ENCODE results near the gene GNAZ. TPM values are rescaled to one million over a fixed set of nuclear protein-coding genes. Genes with fewer than 3 reads are reported as not detected.
A peak's percentile ranks its signal among the peaks of the same experiment; 100 is the strongest.
"Not testable (repeated sequence)": the region's sequence is repeated elsewhere in the genome, so short reads cannot be mapped to it uniquely, and the experiment has no call there.

GNAZ gene
- total RNA-seq, 1 donor from 2014 or later, result 0.20 TPM

DNA sequence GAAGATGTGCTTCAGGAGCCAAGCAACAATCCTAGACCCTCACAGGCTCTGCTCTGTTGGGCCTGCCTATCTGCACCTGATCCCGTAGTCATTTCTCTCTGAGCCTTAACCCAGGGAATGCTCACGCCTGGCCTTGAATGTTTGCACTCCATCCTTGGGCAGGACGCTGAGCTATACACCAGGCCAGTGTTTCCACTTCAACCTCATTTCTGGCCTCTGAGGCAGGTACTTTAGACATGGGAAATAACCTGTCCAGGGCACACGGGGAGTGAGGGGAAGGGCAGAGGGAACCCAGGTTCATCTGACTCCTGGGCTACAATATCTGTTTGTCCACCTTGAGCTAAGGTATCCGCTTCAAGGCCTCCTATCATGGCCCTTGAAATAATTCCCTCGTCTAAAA lies 61.6 kb downstream of the GNAZ start:
- no peak for DNase-seq (ENCODE audit: low read depth in 2 of 2)

DNA sequence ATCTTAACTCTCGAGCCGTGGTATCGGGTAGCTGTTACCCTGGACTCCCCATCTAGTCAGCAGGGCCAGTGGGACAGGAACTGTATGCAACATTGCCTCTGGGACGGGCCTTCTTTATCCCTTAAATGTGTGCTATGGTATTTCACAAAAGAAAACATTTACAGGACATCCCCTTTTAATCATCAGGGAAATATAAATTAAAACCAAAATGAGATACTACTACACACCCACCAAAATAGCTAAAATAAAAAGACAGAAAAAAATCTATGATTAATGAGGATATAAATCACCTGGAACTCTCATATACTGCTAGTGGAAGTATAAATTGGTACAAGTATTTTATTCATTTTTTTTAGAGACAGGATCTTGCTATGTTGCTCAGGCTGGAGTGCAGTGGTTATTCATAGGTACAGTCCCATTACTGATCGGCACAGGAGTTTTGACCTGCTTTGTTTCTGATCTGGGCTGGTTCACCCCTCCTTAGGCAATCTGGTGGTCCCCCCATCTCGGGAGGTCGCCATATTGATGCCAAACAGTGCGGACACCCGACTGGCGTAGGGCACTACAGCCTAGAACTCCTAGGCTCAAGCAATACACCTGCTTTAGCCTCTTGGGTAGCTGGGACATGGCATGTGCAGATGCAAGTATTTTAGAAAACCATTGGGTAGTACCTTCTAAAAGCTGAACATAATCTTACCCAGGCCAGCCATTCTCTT lies 62.2 kb downstream of the GNAZ start:
- no peak for DNase-seq (ENCODE audit: low read depth in 2 of 2)

DNA sequence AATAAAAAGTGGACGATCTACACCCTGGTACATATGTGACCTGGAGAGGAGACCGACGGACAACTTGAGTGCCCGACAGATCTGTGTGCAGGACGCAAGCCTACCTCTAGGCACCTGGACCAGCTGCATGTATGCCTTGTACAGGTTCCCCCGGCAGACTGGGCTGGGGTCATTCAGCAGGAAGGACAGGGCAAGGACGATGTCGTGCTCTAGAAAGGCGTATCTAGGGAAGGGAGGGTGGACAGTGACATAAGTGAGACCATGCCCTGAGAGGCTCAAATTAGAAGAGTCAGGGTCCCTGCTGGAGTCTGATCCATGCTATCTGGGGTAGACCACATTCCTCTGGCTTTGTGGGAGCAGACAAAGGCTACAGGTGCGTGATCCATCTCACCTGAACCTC lies 63.6 kb downstream of the GNAZ start:
- no peak for DNase-seq (ENCODE audit: low read depth in 2 of 2)

DNA sequence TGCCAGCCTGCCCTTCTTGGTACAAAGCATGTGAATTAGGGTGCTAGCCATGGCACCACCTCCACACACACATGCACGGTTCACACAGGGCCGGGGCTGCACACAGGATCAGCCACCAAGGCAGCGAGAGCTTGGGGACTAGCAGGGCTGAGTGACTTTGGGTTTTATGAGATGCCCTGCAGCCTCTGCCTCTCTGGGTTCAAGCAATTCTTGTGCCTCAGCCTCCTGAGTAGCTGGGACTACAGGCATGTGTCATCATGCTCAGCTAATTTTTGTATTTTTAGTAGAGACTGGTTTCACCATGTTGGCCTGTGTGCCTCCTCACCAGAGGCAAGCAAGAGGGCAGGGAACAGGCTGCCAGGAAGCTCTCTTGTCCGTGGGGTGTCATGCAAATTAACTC lies 66.7 kb downstream of the GNAZ start:
- DNase-seq (ENCODE audit: low read depth in 2 of 2), result not testable (repeated sequence)

DNA sequence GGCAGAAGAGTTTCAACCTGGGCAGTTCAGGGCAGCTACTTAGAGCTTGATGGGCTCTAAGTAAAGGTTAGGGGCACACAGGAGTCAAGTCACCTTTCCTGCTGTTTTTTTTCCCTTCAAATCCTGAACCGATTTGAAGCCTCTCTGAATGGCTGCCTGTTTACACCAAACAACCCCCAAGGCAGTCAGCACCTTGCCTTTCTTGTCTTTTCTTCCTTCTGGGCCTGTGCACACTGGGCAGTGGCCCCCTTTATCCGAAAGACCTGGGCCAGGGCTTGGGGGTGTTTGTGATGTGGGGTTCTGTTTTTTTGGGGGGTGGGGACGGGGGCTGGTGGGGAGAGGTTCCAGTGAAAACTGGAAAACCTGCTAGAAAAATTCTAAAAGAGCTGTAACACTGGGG lies 67.1 kb downstream of the GNAZ start:
- DNase-seq (ENCODE audit: low read depth in 2 of 2), result no peak

DNA sequence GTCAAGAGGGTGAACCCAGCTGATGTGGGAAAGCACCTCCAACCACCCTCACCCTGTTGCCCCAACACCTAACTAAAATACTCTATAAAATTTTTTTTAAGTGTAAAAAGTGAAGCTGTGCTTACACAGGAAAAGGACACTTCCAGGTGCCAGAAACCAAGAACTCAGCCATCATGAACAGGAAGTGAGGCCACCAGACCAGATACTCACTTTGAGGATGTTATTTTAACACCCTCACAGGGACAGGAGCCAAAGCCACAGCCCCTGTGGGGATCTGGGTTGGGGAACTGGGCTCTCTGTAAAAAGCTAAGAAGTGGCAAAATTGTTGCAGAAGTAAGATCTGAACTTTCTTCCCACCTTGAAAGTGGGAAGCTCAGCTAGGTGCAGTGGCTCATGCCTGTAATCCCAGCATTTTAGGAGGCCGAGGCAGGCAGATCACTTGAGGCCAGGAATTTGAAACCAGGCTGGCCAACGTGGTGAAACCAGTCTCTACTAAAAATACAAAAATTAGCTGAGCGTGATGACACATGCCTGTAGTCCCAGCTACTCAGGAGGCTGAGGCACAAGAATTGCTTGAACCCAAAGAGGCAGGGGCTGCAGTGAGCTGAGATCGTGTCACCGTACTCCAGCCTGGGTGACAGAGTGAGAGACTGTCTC lies 67.7 kb downstream of the GNAZ start:
- peak in 1 of 2 donors; percentile 49 for DNase-seq (ENCODE audit: low read depth in 2 of 2)

DNA sequence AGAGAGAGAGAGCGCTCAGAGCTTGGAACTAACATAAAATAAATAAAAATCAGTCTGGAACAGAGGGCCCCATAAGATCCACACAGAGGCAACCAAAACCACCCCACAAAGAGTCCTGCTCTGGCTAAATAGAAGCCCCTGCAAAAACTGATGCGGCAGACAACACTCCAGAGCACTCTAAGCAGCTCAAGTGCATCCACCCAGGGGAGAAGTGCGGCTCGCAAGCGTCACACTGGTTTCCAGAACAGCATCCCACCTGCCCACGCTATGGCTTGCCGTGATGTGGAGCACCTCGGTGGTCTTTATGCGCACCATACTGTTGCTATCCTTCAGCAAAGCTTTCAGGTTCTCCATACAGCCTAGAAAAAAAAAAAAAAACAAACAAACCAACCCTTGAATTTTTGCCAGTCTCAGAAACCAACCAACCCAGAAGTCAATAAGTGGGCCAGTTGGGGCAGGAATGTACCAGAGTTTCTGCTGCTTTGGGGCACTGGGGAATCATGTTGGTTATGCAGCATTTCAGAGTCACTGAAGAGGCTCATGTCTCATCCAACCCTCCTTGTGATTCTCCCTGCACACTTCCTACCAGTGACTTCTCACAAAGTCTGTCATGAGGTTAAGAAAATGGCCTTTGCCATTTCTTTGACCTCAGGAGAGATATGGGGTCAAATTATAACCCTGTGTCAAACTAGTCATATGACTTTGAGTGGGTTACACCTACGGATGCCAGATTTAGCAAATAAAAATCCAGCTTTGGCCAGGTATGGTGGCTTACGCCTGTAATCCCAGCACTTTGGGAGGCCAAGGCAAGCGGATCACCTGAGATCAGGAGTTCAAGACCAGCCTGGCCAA lies 68.5 kb downstream of the GNAZ start:
- DNase-seq (ENCODE audit: low read depth in 2 of 2), result no peak

DNA sequence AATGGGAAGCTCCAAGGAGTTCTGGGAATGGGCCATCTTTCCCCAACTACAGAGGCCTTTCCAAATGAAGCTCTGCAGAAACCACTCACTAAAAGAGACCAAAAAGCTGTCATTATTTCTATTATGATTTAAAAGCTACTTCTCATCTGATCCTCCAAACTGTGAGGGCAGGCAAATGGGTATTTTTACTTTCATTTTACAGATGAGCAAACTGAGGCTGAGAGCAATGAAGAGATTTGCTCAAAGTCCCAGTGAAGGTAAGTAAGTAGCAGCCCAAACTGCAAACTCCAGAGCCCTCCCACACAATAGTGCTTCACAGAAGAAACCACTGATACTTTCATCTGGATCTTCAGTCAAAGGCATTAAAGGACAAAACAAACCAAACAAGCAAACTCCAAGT lies 70.1 kb downstream of the GNAZ start:
- no peak for DNase-seq (ENCODE audit: low read depth in 2 of 2)

DNA sequence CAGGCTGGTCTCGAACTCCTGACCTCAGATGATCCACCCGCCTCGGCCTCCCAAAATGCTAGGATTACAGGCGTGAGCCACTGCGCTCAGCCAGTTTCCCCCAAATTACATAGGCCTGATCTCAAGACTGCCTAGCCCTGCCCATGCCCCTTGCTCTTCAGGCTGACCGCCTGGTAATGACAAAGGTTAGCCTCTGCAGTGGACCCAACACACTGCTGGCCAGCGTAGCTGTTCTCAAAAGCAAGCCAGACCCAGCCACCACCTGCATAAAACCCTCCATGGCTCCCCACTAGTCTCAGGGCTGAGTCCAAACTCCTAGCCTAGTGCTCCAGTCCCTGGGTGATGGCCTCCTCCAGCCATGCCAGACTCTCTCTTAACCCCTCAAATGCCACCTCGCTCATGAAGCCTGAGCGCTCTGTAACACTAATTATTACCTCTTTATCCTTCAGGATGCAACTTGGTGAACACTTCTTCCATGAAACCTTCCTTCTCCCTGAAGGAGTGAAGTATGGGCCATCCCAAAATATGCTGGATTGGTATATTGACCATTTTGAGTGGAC lies 72.3 kb downstream of the GNAZ start:
- DNase-seq (ENCODE audit: low read depth in 2 of 2), result no peak

DNA sequence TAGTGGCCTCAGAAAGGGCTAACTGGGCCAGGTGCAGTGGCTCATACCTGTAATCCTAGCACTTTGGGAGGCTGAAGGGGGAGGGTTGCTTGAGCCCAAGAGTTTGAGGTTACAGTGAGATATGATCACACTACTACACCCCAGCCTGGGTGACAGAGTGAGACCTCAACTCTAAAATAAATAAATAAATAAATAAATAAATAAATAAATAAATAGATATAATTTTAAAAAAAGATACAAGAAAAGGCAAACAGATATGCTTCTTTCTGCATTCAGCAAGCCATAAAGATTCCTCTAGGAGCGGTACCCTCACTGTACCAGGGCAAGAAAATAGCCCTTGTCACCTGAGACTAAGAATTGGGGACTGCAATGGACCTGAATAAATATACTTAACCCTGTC lies 72.8 kb downstream of the GNAZ start:
- DNase-seq (ENCODE audit: low read depth in 2 of 2), result no peak

DNA sequence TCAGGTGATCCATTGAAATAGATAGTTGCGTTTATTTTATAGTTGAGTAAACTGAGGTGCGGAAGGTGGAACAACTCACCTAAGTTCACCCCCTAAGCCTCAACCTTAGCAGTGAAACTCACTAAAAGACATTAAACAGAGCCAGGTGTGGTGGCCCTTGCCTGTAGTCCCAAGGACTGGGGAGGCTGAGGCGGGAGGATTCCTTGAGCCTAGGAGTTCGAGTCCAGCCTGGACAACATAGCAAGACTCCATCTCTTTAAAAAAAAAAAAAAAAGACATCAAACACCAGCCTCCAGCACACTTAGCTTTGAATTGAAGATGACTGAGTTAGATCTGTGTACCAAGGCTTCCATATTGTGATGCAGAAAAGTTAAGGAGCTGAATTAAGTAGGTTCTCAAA lies 74.1 kb downstream of the GNAZ start:
- DNase-seq (ENCODE audit: low read depth in 2 of 2), result no peak

DNA sequence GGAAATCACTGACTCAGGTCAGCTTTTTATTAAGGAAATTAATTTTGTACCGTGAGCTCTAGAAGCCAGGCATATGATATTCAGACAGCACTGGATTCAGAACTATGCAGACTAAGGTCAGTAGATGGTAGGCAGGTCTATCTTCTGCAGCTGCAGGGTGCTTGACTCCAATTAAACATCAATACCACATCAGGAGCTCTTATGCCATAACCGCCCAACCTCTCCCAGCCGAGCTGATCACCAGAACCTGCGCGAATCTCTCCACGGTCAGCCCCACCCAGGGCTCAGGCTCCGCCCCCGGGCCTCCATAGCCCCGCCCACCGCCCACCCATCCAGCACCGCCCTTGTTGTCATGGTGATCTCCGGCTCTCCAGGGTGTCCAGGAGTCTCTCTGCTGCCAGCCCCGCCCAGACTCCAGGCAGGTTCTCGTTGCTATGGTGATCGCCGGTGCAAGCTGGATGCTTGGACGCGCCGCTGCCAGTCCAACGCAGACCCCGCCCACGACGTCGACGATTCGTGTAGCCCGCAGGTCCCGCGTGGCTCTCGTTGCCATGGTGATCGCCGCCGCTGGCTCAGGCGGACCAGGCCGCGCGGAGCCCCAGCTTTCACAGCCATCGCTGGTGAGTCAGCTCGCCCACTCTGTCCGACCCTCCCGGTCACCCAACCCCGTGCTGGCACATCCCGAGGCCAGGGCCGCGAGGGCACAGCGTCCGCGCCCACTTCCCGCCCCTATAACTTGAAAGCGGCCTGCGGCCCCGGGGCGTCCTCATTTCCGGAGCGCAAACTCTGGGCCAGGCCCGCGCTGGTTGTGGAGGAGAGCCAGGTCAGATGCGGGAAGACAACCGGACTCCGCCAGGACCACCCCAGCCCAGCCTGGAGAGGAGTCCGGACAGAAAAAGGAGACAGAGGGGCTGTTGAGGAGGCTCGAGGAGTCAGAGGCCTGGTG lies 74.9 kb downstream of the GNAZ start, which contains the start of gene RAB36:
RAB36 (plus strand) TSS at position 546 of the 946 bp plus-strand sequence. CDS start 1,140 bp downstream, outside the sequence.
- peak; percentile 97 to 99 for DNase-seq (ENCODE audit: low read depth in 2 of 2)

DNA sequence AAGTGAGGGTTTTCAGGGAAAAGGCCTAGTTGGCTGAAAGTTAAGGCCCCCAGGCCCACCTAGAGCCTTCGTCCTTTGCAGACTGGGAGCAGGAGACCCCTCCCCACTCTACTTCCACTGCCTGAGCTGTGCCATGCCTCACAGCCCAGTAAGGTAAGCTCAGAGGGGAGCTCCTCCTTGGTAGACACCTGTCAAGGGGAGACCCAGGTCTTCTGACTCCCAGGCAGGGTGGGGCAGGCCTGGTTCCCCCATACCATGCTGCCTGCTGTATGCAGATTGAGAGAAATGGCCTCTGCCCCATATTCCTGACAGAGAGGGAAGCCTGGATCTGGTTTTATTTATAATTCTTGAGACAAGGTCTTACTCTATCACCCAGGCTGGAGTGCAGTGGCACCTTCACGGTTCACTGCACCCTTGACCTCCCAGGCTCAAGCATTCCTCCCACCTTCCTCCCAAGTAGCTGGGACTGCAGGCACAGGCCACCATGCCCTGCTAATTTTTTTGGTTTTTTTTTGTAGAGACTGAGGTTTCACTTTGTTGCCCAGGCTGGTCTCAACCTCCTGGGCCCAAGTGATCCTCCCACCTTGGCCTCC lies 75.7 kb downstream of the GNAZ start:
- DNase-seq (ENCODE audit: low read depth in 2 of 2), result no peak

DNA sequence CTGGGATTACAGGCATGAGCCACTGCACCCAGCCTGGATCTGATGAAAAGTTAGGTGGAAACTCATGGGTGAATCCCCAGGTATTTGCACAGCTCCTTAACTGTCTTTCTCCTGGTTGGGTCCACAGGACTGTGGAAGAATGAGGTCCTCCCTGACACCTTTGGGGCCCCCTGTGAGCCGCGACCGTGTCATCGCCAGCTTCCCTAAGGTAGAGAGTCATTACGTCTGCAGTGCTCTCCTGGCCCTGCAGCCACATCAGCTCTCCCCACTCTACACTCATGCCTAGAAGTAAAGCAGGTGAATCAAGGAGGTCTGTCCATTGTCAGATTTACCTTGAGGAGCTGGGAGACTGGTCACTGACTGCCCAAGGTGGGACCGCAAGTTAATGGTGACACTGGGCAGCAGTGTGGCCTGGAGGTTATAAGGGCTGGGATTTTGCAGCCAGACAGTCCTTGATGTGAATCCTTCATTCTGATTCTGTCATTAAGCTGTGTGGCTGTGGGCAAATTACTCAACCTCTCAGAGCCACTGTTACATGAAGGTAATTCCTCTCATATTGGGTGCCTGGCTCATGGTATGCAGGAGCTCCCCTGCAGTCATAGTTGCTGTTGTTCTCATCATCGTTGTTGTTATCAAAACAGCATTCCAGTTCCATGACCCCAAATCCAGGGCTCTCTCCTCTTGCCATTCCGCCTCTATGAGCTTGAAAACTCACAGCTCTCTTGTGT lies 76.3 kb downstream of the GNAZ start:
- no peak for DNase-seq (ENCODE audit: low read depth in 2 of 2)

DNA sequence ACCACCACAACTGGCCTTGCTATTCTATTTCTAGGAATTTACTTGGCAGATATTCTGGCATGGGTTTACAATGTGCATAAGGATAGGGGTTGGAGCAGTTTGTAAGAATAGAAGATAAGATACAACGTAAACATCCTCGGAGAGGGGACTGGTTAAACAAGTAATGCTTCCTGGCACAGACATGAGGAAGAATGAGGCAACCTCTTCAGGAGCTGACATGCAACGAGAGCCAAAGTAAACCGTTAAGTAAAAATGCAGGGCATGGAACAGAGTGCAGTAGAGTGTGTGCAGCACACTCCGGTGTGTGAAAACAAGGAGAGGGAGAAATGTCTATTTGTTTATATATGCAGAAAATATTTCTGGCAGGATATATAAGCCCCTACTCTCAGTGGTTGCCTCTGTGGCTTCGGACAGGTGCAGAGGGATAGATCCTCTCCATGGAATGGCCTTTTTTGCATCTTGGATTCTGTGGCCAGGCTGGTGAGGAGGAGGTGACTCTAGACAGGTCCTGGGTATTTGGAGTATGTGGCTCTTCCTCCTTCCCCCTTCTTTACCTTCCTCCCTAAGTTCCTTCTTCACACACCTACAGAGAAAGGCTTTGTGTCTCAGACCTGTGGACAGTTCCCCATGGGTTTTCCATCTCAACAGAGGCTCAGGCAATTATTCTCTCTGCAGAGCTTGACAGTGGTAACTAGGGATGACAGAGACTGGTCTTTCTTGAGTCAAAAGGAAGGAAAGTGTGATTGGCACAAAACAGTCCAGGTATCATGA lies 77.5 kb downstream of the GNAZ start:
- no peak for DNase-seq (ENCODE audit: low read depth in 2 of 2)

DNA sequence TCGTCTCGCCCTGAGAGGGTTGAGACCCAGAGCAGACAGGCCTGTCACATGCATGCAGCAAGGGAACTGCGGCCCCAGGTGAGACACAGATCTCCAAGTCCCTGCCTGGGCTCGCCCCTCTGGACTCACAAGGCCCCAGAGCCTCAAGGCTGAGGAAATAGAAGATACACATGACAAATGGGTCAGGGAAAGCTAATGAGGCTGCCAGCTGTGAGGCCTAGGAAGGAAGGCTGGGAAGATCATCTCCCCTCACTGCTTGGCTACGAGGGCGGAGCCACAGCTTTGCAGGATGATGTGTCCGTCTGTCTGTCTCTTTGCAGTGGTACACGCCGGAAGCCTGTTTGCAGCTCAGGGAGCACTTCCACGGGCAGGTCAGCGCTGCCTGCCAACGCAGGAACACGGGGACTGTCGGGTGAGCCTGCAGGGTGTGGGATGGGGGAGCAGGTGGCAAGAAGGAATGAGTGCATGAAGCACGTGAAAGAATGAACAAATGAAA lies 79.5 kb downstream of the GNAZ start:
- no peak for DNase-seq (ENCODE audit: low read depth in 2 of 2)

DNA sequence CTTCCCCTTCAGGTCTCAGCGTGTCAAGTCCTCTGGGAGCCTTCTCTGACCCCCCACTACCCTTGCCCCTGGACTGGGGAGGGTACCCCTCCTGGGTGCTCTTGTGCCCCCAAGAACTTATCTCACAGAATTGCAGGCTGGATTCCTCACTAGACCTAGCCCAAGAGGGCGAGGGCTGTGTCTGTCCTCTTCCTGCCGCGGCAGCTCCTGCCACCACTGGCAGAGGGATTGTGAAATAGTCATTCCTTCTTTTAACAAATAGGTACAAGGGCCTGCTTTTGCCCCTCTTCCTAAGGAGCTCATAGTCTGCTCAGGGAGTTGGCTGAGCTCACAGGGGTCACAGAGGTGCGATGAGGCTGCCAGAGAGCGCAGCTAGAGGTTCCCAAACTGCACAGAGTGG lies 80.4 kb downstream of the GNAZ start:
- no peak for DNase-seq (ENCODE audit: low read depth in 2 of 2)

DNA sequence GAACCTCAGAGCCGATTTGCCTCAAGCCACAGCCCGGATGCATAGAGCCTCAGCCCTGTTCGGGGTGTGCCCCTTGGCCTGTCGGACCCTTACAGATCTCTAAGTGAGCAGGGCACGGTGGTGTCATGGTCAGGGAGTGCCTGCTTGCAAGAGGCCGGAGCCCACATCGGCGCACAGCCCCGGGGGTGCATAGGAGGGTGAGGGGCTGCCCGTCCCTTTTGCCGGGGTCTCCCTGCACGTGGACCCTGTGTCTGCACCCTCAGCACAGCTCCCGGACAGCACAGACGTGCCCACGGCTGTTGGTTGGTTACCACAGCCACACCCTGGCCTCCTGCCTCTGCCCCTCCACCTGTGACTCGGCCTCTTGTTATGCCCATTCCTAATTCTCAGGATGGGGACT lies 81.5 kb downstream of the GNAZ start:
- no peak for DNase-seq (ENCODE audit: low read depth in 2 of 2)

All from lung microvascular endothelial cell (primary cell).